ENCODE results near the gene RPP25L.

DNA sequence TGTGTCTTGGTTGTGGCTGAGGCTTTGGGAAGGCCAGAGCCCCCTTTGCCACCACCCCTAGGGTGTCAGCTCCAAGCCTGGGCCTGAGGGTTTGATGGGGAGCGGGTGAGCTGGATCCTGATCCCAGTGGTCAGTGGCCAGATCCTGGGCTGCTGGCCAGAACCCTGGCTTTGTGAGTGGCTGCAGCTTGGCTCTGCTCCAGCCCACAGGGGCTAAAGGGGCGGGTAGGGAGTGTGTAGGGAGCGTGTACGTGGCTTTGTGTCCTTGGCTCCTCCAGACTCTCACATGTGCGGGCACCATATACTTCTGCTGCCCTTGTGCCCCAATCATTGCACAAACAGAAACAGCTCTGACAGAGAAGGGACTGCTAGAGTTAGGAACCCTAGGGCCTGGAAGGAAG is 38.9 kb upstream of the RPP25L start:
- TF ChIP-seq, protein P1, sequence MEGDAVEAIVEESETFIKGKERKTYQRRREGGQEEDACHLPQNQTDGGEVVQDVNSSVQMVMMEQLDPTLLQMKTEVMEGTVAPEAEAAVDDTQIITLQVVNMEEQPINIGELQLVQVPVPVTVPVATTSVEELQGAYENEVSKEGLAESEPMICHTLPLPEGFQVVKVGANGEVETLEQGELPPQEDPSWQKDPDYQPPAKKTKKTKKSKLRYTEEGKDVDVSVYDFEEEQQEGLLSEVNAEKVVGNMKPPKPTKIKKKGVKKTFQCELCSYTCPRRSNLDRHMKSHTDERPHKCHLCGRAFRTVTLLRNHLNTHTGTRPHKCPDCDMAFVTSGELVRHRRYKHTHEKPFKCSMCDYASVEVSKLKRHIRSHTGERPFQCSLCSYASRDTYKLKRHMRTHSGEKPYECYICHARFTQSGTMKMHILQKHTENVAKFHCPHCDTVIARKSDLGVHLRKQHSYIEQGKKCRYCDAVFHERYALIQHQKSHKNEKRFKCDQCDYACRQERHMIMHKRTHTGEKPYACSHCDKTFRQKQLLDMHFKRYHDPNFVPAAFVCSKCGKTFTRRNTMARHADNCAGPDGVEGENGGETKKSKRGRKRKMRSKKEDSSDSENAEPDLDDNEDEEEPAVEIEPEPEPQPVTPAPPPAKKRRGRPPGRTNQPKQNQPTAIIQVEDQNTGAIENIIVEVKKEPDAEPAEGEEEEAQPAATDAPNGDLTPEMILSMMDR (IDR thresholded peaks at IDR 0.05; ENCODE audit: insufficient read depth, low read length) = no peak
- TF ChIP-seq REST (IDR thresholded peaks at IDR 0.05; ENCODE audit: insufficient replicate concordance, low read depth) (no peak), POLR2AphosphoS5 (IDR thresholded peaks at IDR 0.05; ENCODE audit: low read depth) (no peak), SPI1 (IDR thresholded peaks at IDR 0.05; ENCODE audit: borderline replicate concordance, low read depth) (no peak)
